Subcutaneous adipose tissue (tissue), 4 donors: ENCODE results near the gene EPC1. TPM values are rescaled to one million over a fixed set of nuclear protein-coding genes. Genes with fewer than 3 reads are reported as not detected.

Source experiments
- CTCF ChIP-seq: fragments of 450-650 bp; IDR thresholded peaks from one replicate; pipeline ENCODE4 v1.5.1; 2016; ENCODE audit warnings: low read depth, mild to moderate bottlenecking, control low read depth, antibody characterized with exemption, moderate library complexity
- total RNA-seq, 4 donors: library from RNA; depleted of rRNA; stranded (reverse); fragments of >200 nt; gene quantifications; one replicate each; pipeline ENCODE4 v1.1.0, GENCODE V29; 2016

The EPC1 gene
- total RNA-seq, 4 donors from 2014 or later = 35.2 to 49.9 (median 41.6) TPM

- no peak for TF ChIP-seq CTCF
Measured at GRCh38 chr10:32266979-32267378, 80.0 kb downstream of the EPC1 start.

- no peak for TF ChIP-seq CTCF
Measured at GRCh38 chr10:32266566-32266965, 80.4 kb downstream of the EPC1 start.

DNA sequence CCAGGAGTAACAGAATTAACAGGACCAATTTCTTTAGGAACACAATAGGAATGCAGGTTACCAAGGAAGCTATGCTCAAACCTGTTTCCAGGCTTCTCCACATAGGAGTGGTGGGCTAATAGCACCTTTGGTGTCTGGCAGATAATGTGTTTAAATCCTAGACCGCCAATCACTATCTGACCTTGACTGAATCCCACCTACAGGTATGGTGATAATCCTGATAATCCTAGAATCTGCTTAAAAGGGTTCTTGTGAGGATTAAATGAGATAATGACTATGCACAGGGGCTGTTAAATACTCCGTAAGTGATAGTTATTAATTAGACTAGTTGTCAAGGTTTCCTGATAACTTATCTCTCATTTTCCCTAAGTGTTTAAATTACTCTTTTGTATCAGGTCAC is 81.2 kb downstream of the EPC1 start:
- no peak for TF ChIP-seq CTCF

GRCh38 chr10:32263300-32263699 is 83.7 kb downstream of the EPC1 start:
- no peak for TF ChIP-seq CTCF

GRCh38 chr10:32259551-32259950 is 87.4 kb downstream of the EPC1 start:
- no peak for TF ChIP-seq CTCF

DNA sequence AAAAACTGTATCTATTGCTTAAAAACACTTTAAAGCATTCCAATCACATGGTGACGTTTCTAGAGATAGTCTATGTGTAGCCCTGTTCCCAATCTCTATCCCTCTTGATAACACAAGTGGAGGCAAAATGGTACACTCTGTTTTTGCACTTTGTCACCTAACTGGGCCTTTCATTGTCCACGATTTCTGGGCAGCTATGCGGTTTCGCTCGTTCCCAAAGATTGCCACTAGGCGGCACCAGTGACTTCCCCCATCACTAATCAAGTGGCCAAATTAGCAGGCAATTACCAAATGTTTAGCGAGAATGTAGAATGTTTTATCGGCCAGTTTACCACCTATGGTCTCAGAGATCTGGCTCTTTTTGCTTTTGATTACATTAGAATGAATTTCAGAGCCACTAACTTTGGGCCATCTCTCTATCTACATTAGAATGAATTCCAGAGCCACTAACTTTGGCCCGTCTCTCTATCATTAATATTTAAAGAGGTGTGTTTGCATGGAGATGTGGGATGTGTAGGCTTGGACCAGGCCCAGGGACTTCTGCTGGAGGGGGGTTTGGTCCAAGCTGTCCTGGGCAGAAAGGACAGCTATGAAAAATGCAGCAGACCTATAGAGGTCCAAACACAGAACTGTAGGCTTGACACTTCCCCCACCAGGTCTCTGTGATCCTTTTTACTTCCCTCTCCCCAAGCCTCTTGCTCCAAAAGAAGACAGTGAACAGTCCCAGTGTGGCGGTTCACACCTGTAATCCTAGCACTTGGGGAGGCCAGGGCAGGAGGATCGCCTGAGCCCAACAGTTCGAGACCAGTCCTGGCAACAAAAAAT is 90.1 kb downstream of the EPC1 start:
- no peak for TF ChIP-seq CTCF

- TF ChIP-seq CTCF = no peak
Measured at GRCh38 chr10:32253821-32254220, 93.1 kb downstream of the EPC1 start.
